GM15510 (cell line): ENCODE measurements around the gene ANO3.

Experiments
- POLR2A ChIP-seq: IDR thresholded peaks from 3 replicates; pipeline ENCODE4 v1.6.1; 2011; ENCODE audit warnings: borderline replicate concordance; ENCODE audit not compliant: insufficient read length; ENCODE audit errors: extremely low read depth

ANO3 gene

DNA sequence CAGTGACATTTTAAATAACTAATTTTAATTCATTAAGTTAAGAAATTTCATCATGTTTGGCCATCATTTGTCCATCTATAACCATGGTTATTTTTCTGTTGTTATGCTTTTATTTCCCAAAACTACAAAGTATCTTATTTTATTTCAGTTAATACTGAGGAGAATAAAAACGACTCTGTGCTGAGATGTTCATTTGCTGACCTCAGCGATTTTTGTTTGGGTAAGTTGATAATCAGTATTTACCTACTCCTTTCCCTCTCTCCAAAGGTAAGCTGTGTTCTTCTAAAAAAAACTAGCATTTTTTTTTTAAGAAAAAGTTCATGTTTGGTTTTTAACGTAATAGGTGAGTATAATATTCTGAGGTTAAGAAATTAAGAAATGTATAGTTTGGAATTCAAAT lies 111.7 kb downstream of the ANO3 start:
- TF ChIP-seq POLR2A: no peak

GRCh38 chr11:26457636-26458035 lies 125.7 kb downstream of the ANO3 start:
- no peak for TF ChIP-seq POLR2A

DNA sequence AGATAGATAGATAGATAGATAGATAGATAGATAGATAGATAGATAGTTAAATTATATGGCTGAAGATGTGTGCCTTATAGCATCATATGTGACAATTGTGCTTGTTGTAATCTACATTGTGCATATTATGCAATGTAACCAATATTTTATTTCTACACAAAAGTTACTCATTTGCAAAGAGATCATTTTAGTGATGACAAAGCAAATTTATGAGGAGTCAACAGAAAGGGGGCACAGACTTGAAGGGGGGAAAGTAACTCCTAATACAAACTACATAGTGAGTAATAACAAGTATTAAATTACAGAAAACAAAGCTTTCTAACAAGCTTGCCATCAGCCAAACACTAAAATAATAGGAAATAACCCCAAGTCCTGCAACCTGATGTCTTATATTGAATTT lies 133.3 kb downstream of the ANO3 start:
- no peak for TF ChIP-seq POLR2A

GRCh38 chr11:26467506-26467905 lies 135.6 kb downstream of the ANO3 start:
- no peak for TF ChIP-seq POLR2A

DNA sequence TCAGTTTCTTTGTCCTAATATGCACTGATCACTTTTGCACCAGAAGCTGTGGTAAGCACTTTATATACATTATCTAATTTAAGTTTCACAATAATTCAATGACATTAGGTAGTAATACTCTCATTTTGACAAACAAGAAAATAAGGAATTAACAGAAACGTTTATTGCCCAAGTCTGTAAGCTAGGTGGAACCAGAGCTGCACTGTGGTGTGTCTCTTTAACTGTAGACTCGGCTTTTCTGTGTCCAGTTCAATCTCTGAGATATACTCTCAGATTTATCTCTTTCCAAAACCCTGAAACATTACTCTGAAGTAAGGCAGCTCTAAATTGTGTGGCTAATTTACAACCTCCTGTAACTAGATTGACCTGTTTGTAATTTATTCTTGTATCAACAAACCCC lies 139.1 kb downstream of the ANO3 start:
- TF ChIP-seq POLR2A: no peak

GRCh38 chr11:26473216-26474194 lies 141.6 kb downstream of the ANO3 start:
- TF ChIP-seq POLR2A: no peak

GRCh38 chr11:26474401-26474800 lies 142.5 kb downstream of the ANO3 start:
- TF ChIP-seq POLR2A: no peak

DNA sequence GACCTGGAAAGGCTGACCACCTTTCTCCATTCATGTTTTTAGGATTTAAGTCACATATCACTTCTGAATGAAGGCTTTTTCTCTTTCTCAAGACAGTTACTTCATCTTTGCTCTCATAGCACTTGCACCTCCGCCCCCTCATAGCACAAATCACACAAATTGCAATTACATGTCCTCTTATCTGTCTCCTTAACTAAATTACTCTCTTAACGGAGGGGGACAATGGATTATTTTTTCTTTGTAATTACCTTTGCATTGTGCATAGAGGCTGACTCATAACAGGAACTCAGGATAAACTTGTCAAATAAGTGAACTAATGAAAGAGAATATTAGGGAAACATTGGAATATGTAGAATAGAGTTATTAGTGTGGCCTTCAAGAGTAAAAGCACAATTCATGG lies 145.5 kb downstream of the ANO3 start:
- TF ChIP-seq POLR2A: no peak

GRCh38 chr11:26478710-26479109 lies 146.8 kb downstream of the ANO3 start:
- TF ChIP-seq POLR2A: no peak

DNA sequence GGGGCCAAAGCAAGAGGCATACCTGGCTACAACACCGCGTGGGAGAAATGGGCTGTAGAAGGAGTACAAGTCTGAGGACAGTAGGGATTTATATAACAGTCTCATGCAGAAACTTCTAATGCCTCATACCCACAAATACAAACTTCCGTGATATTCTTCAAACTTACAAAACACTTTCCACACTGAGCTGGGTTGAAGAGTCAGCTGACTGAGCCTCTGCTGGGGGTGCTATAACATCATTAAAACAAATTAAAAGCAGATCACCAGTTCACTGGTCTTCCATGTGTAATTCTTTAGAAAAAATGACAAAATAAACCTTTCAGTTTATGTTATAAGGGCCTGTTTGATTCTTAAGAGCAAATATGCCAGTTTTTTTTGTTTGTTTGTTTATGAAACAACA lies 148.1 kb downstream of the ANO3 start:
- TF ChIP-seq POLR2A: no peak

DNA sequence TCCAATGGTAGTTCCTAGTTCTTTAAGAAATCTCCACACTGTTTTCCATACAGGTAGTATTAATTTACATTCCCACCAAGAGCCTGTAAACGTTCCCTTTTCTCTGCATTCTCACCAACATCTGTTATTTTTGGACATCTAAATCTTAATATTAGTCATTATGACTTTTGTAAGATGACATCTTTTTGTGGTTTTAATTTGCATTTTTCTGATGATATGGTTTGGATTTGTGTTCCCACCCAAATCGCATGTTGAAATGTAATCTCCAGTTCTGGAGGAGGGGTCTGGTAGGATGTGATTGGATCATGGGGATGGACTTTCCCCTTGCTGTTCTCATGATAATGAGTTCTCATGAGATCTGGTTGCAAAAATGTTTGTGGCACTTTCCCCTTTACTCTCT lies 151.2 kb downstream of the ANO3 start:
- no peak for TF ChIP-seq POLR2A

DNA sequence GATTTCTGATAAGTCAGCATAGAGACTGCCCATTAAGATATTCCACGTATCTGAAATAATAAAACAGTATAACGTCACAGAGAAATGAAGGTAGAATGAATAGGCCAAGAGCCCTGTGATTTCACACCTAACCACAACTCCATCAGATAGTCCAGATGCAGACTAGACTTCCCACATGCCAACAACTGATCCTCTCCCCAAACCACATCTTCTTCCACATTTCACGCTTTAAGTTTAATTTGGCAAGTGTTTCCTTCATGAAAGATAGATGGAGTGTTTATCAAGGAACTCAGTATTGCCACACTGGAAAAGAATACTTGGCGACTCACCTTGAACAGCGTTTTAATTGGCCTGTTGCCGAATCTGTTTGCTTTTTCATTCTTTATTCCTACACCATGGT lies 158.6 kb downstream of the ANO3 start:
- no peak for TF ChIP-seq POLR2A

DNA sequence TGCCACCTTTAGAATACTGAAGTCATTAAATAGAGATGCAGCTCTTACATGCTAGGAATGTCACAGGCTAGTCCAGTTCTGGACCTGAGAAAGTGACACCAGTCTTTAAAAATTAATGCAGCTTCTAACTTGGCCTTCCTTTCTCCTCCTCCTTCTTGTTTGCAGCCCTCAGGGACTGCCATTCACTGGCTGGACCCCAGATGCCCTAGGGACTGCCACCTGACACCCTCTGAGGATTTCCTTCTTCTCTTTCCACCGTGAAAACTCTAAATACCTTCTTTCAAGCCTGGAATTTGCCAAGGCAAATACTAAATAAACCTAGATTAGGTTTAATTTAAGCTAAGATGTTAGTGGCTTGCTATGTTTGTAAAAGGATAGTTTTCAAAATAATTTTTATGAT lies 161.7 kb downstream of the ANO3 start:
- TF ChIP-seq POLR2A: no peak

- TF ChIP-seq POLR2A: no peak
Observed at GRCh38 chr11:26507229-26507628, 175.3 kb downstream of the ANO3 start.

DNA sequence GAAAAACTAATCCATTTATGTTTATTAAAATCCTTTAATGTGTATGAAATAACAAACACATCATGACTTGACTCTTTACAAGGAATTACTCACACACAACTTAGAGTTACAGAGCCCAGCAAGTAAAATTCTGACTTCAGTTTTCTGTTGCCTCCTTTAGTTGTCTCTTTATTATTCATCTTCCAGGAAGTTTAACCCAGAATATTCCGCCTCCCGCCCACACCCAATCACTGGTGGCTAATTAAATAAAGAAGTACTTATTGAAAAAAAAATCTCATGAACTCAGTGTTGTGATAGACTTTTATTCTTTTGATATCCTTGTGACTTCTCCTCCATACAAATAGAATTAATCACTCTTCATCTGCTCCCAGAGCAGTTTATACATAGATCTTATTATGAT lies 178.2 kb downstream of the ANO3 start:
- no peak for TF ChIP-seq POLR2A

DNA sequence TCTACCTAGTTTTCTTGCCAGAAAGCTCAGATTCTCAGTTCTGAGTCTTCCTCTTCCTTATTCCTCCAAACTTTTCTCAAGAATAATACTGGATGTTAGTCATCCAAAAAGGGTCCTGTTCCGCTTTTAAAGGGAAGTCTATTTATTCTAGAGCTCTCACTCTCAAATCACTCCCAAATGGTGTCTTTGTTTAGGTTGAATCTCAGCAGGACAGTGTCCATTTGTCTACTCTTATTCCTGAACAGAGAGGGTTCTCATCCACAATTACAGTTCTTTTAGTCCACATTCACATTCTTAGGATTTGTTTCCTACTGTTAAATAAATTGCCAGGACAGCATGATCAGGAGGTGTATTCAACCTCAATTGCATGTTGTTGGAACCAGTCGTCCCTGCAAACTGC lies 178.8 kb downstream of the ANO3 start:
- no peak for TF ChIP-seq POLR2A
